K562 (cell line): ENCODE results near the gene CENPP.

ENCODE experiments used
- BHLHE40 ChIP-seq: IDR thresholded peaks from 2 replicates; pipeline ENCODE4 v1.6.1; 2011; ENCODE audit warnings: low read length, improper control_type of control experiment
- BRF1 ChIP-seq: IDR thresholded peaks from 3 replicates; pipeline ENCODE4 v1.6.1; 2011; ENCODE audit warnings: borderline replicate concordance, mild to moderate bottlenecking; ENCODE audit not compliant: insufficient read length; ENCODE audit errors: extremely low read depth
- CREB5 ChIP-seq: fragments of 250-450 bp; sonication (Bioruptor Pico); IDR thresholded peaks from 2 replicates; pipeline ENCODE4 v1.5.0; 2020; ENCODE audit warnings: mild to moderate bottlenecking
- DEAF1 ChIP-seq: fragments of 450-650 bp; formaldehyde crosslinking; IDR thresholded peaks from 2 replicates; pipeline ENCODE4 v1.4.0; 2020; ENCODE audit warnings: mild to moderate bottlenecking, moderate library complexity
- EP300 ChIP-seq: IDR thresholded peaks from 2 replicates; pipeline ENCODE4 v1.6.1; 2012; ENCODE audit warnings: low read length, improper control_type of control experiment
- ETS1 ChIP-seq: conservative IDR thresholded peaks from 2 replicates; pipeline ENCODE4 v1.6.1; 2011; ENCODE audit warnings: low read depth, mild to moderate bottlenecking, low read length; ENCODE audit not compliant: control insufficient read depth
- FOXM1 ChIP-seq, 2 experiments: fragments of 450-650 bp in 1 of 2; sonication (generic) in 1 of 2; formaldehyde crosslinking in 1 of 2; IDR thresholded peaks; 2 replicates each; pipeline versions ENCODE4 v1.6.1 to v1.9.0; 2017 to 2022; ENCODE audit warnings: low read depth in 2 of 2, mild to moderate bottlenecking in 2 of 2, missing genetic modification reagents in 1 of 2, moderate library complexity in 1 of 2
- RFX5 ChIP-seq: IDR thresholded peaks from 2 replicates; pipeline ENCODE4 v1.6.1; 2011; ENCODE audit warnings: low read depth, mild to moderate bottlenecking, improper control_type of control experiment, low read length
- ZFP36 ChIP-seq: fragments of 150-350 bp; IDR thresholded peaks from 2 replicates; pipeline ENCODE4 v1.6.1; 2018; ENCODE audit warnings: low read length, low read depth; ENCODE audit not compliant: partially characterized antibody
- TF ChIP-seq, protein P1 (sequence below), 3 experiments: IDR thresholded peaks in 2 of 3; conservative IDR thresholded peaks in 1 of 3; 2 replicates each; pipeline ENCODE4 v1.5.1; 2011 to 2012; ENCODE audit warnings: low read length in 3 of 3, mild to moderate bottlenecking in 3 of 3, control low read depth in 2 of 3, improper control_type of control experiment in 1 of 3, inconsistent platforms in 1 of 3, low read depth in 1 of 3, mixed read lengths in 1 of 3, moderate library complexity in 1 of 3; ENCODE audit not compliant: insufficient read depth in 2 of 3
- TF ChIP-seq, protein P2 (sequence below): sonication (generic); formaldehyde crosslinking; IDR thresholded peaks from 2 replicates; pipeline ENCODE4 v1.8.1; 2022; ENCODE audit warnings: missing genetic modification reagents

GRCh38 chr9:92359394-92359995, 33.7 kb downstream of the CENPP start:
- TF ChIP-seq, protein P1, sequence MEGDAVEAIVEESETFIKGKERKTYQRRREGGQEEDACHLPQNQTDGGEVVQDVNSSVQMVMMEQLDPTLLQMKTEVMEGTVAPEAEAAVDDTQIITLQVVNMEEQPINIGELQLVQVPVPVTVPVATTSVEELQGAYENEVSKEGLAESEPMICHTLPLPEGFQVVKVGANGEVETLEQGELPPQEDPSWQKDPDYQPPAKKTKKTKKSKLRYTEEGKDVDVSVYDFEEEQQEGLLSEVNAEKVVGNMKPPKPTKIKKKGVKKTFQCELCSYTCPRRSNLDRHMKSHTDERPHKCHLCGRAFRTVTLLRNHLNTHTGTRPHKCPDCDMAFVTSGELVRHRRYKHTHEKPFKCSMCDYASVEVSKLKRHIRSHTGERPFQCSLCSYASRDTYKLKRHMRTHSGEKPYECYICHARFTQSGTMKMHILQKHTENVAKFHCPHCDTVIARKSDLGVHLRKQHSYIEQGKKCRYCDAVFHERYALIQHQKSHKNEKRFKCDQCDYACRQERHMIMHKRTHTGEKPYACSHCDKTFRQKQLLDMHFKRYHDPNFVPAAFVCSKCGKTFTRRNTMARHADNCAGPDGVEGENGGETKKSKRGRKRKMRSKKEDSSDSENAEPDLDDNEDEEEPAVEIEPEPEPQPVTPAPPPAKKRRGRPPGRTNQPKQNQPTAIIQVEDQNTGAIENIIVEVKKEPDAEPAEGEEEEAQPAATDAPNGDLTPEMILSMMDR (IDR thresholded peaks at IDR 0.05 in 2 of 3, conservative IDR thresholded peaks at IDR 0.05 in 1 of 3; ENCODE audit: insufficient read depth in 2 of 3, low read depth in 1 of 3, low read length in 3 of 3), result no peak
- TF ChIP-seq, protein P2, sequence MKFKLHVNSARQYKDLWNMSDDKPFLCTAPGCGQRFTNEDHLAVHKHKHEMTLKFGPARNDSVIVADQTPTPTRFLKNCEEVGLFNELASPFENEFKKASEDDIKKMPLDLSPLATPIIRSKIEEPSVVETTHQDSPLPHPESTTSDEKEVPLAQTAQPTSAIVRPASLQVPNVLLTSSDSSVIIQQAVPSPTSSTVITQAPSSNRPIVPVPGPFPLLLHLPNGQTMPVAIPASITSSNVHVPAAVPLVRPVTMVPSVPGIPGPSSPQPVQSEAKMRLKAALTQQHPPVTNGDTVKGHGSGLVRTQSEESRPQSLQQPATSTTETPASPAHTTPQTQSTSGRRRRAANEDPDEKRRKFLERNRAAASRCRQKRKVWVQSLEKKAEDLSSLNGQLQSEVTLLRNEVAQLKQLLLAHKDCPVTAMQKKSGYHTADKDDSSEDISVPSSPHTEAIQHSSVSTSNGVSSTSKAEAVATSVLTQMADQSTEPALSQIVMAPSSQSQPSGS (CRISPR knock-in tag), result no peak
- TF ChIP-seq EP300 (no peak), ETS1 (no peak), DEAF1 (no peak), CREB5 (no peak), ZFP36 (no peak), RFX5 (no peak), FOXM1 (IDR thresholded peaks at IDR 0.05; ENCODE audit: low read depth) (no peak), FOXM1 (CRISPR knock-in tag; IDR thresholded peaks at IDR 0.05; ENCODE audit: low read depth) (no peak), BHLHE40 (no peak), BRF1 (no peak)
